Kasumi-1 (cell line): ENCODE measurements around the gene EGFLAM.
A peak's percentile ranks its signal among the peaks of the same experiment; 100 is the strongest.

ENCODE experiments used
- DNase-seq, 2 experiments: peaks; one replicate each; lab custom pipeline; 2025; lab: John Stamatoyannopoulos, UW

EGFLAM gene

GRCh38 chr5:38420246-38420645 is 161.9 kb downstream of the EGFLAM start:
- DNase-seq: no peak

- DNase-seq: peak; percentile 52 to 60
These were observed 162.5 kb downstream of the EGFLAM start for GRCh38 chr5:38420691-38421390.

- DNase-seq: no peak
These were observed 164.3 kb downstream of the EGFLAM start for GRCh38 chr5:38422622-38423021.

GRCh38 chr5:38423276-38424147 is 165.2 kb downstream of the EGFLAM start:
- no peak for DNase-seq

GRCh38 chr5:38424148-38425060 is 166.0 kb downstream of the EGFLAM start:
- DNase-seq: no peak

- no peak for DNase-seq
These were observed 168.1 kb downstream of the EGFLAM start for GRCh38 chr5:38426490-38426889.

- DNase-seq: no peak
These were observed 168.9 kb downstream of the EGFLAM start for GRCh38 chr5:38426986-38427950.

GRCh38 chr5:38431242-38431853 is 173.0 kb downstream of the EGFLAM start:
- DNase-seq: no peak

GRCh38 chr5:38433160-38433861 is 175.0 kb downstream of the EGFLAM start:
- DNase-seq: peak; percentile 31 to 39

- DNase-seq: no peak
These were observed 176.8 kb downstream of the EGFLAM start for GRCh38 chr5:38434966-38435705.

GRCh38 chr5:38438757-38439156 is 180.4 kb downstream of the EGFLAM start:
- DNase-seq: no peak

- DNase-seq: peak; percentile 84 to 92
These were observed 183.3 kb downstream of the EGFLAM start for GRCh38 chr5:38441453-38442246.

- no peak for DNase-seq
These were observed 183.9 kb downstream of the EGFLAM start for GRCh38 chr5:38442247-38442573.

GRCh38 chr5:38443390-38443789 is 185.0 kb downstream of the EGFLAM start:
- no peak for DNase-seq

- DNase-seq: no peak
These were observed 187.1 kb downstream of the EGFLAM start for GRCh38 chr5:38445374-38446028.

- DNase-seq: no peak
These were observed 187.7 kb downstream of the EGFLAM start for GRCh38 chr5:38446029-38446522.

GRCh38 chr5:38447056-38447455 is 188.7 kb downstream of the EGFLAM start:
- no peak for DNase-seq

- no peak for DNase-seq
These were observed 189.4 kb downstream of the EGFLAM start for GRCh38 chr5:38447786-38448185.
